ENCODE results near the gene FRYL.

DNA sequence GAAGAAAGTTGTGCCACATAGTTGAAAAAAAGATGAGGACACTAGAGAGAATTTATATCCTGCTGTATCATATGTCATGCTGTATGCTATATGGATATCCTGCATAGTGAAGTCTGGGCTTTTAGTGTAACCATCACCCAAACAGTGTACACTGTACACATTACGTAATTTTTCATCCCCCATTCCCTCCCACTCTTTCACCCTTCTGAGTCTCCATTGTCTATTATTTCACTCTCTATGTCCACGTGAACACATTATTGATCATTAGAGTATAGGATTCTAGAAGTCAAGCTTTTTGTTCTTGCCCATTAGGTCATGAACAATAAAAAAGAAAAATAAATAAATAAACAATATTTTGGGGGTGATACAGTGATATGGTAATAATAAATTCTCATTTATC is 18.0 kb upstream of the FRYL start:
- TF ChIP-seq, protein P1, sequence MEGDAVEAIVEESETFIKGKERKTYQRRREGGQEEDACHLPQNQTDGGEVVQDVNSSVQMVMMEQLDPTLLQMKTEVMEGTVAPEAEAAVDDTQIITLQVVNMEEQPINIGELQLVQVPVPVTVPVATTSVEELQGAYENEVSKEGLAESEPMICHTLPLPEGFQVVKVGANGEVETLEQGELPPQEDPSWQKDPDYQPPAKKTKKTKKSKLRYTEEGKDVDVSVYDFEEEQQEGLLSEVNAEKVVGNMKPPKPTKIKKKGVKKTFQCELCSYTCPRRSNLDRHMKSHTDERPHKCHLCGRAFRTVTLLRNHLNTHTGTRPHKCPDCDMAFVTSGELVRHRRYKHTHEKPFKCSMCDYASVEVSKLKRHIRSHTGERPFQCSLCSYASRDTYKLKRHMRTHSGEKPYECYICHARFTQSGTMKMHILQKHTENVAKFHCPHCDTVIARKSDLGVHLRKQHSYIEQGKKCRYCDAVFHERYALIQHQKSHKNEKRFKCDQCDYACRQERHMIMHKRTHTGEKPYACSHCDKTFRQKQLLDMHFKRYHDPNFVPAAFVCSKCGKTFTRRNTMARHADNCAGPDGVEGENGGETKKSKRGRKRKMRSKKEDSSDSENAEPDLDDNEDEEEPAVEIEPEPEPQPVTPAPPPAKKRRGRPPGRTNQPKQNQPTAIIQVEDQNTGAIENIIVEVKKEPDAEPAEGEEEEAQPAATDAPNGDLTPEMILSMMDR (IDR thresholded peaks at IDR 0.05): no peak
- TF ChIP-seq POLR2A (IDR thresholded peaks at IDR 0.05): no peak

Data from right lobe of liver (tissue), 4 donors.